IMR-90 (cell line): ENCODE results near the gene GALNT13.

Experiments
- CEBPB ChIP-seq: IDR thresholded peaks from 2 replicates; pipeline ENCODE4 v1.6.1; 2012; ENCODE audit warnings: low read depth, low read length, improper control_type of control experiment
- CHD1 ChIP-seq: IDR thresholded peaks from 2 replicates; pipeline ENCODE4 v1.6.1; 2012; ENCODE audit warnings: low read depth, low read length, improper control_type of control experiment
- CTCF ChIP-seq: conservative IDR thresholded peaks from 2 replicates; pipeline ENCODE4 v1.5.1; 2012; ENCODE audit warnings: mild to moderate bottlenecking, low read depth, low read length, improper control_type of control experiment
- ELK1 ChIP-seq: fragments of 150-350 bp; IDR thresholded peaks from 2 replicates; pipeline ENCODE4 v1.6.1; 2016; ENCODE audit warnings: low read depth, mild to moderate bottlenecking, low read length, moderate library complexity, borderline replicate concordance
- MXI1 ChIP-seq: IDR thresholded peaks from 2 replicates; pipeline ENCODE4 v1.6.1; 2012; ENCODE audit warnings: low read depth, mild to moderate bottlenecking, low read length, moderate library complexity, borderline replicate concordance
- POLR2A ChIP-seq: IDR thresholded peaks from 2 replicates; pipeline ENCODE4 v1.6.1; 2012; ENCODE audit warnings: mild to moderate bottlenecking, low read depth, low read length
- RFX5 ChIP-seq: IDR thresholded peaks from 2 replicates; pipeline ENCODE4 v1.8.0; 2012; ENCODE audit warnings: low read depth, mild to moderate bottlenecking, low read length, moderate library complexity
- SMC3 ChIP-seq: fragments of 150-350 bp; IDR thresholded peaks from 2 replicates; pipeline ENCODE4 v1.6.1; 2016; ENCODE audit warnings: low read depth, mild to moderate bottlenecking, antibody characterized with exemption, low read length, moderate library complexity
- USF2 ChIP-seq: fragments of 150-350 bp; IDR thresholded peaks from 2 replicates; pipeline ENCODE4 v1.6.1; 2017; ENCODE audit warnings: mild to moderate bottlenecking, antibody characterized with exemption, low read length, low read depth

- TF ChIP-seq CTCF (no peak), SMC3 (no peak), POLR2A (no peak), CHD1 (no peak), MXI1 (no peak), ELK1 (no peak), USF2 (no peak), CEBPB (no peak), RFX5 (no peak)
Measured at GRCh38 chr2:154293864-154294263, 422.1 kb downstream of the GALNT13 start.
